Sigmoid colon (tissue), 4 donors: Measurements from ENCODE around the gene KRT10.

Experiments
- EP300 ChIP-seq, 4 donors: sonication (generic); formaldehyde crosslinking; IDR thresholded peaks; one replicate each; pipeline ENCODE4 v1.6.1; 2017; ENCODE audit warnings: antibody characterized with exemption in 4 of 4
- TF ChIP-seq, protein P1 (sequence below), 4 experiments: fragments of 450-650 bp in 3 of 4; fragments of 200-600 bp in 1 of 4; IDR thresholded peaks; one replicate each; pipeline ENCODE4 v1.5.1; 2016 to 2019; ENCODE audit warnings: antibody characterized with exemption in 4 of 4, mild to moderate bottlenecking in 3 of 4, moderate library complexity in 2 of 4

- TF ChIP-seq, protein P1, sequence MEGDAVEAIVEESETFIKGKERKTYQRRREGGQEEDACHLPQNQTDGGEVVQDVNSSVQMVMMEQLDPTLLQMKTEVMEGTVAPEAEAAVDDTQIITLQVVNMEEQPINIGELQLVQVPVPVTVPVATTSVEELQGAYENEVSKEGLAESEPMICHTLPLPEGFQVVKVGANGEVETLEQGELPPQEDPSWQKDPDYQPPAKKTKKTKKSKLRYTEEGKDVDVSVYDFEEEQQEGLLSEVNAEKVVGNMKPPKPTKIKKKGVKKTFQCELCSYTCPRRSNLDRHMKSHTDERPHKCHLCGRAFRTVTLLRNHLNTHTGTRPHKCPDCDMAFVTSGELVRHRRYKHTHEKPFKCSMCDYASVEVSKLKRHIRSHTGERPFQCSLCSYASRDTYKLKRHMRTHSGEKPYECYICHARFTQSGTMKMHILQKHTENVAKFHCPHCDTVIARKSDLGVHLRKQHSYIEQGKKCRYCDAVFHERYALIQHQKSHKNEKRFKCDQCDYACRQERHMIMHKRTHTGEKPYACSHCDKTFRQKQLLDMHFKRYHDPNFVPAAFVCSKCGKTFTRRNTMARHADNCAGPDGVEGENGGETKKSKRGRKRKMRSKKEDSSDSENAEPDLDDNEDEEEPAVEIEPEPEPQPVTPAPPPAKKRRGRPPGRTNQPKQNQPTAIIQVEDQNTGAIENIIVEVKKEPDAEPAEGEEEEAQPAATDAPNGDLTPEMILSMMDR (IDR thresholded peaks at IDR 0.05) = no peak
- TF ChIP-seq EP300 (IDR thresholded peaks at IDR 0.05) = no peak
These were observed 48.9 kb upstream of the KRT10 start for GRCh38 chr17:40871316-40871715.
